ENCODE measurements around the gene STAG3.

Gene STAG3

GRCh38 chr7:100154651-100155491, 22.8 kb upstream of the STAG3 start:
- DNase-seq = no peak

GRCh38 chr7:100155553-100156317, 22.0 kb upstream of the STAG3 start:
- no peak for DNase-seq

DNA sequence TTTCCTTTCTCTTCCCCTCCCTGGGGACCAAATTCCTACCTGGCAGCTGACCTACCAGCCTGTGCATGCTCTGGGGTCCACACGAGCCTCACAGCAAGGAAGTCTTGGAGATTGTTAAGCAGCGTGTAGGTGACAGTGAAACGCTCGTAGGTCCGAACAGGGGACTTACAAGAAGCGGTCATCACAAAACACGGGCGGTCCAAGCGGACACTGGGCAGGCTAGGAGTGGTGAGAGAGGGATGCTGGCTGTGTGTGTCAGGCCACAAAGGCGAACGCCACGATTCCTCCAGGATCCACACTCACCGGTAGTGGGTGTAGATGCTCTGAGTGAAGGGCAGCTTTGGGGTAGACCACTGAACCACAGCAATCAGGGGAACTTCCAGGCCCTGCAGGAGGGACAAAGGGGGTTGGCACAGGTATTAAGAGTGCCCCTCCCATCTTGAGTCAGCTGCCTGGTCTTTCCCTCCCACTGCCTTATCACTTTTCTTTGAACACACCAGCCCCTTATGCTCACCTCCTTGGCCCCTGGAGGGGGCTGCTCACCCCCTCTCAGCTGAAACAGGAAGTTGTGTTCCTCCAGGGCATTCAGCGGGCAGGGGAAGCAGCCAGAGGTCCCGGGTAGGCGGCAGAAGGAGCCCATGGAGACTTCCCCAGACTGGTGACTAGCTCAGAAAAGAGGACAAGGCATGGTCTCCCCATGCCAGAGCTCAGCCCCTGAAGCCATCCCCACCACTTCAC, 21.2 kb upstream of the STAG3 start:
- DNase-seq = no peak

DNA sequence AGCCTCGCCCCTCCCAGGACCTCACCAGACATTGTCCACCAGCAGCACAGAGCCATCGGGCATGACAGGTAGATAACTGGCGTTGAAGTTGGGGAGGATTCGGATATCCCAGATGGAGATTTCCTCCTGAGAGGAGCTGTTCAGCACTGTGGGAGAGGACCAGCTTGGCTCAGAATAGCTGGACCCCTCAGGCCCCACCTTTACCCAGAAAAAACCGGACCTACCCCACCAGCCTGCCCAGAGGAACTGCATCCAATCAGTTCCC, 20.7 kb upstream of the STAG3 start:
- no peak for DNase-seq

DNA sequence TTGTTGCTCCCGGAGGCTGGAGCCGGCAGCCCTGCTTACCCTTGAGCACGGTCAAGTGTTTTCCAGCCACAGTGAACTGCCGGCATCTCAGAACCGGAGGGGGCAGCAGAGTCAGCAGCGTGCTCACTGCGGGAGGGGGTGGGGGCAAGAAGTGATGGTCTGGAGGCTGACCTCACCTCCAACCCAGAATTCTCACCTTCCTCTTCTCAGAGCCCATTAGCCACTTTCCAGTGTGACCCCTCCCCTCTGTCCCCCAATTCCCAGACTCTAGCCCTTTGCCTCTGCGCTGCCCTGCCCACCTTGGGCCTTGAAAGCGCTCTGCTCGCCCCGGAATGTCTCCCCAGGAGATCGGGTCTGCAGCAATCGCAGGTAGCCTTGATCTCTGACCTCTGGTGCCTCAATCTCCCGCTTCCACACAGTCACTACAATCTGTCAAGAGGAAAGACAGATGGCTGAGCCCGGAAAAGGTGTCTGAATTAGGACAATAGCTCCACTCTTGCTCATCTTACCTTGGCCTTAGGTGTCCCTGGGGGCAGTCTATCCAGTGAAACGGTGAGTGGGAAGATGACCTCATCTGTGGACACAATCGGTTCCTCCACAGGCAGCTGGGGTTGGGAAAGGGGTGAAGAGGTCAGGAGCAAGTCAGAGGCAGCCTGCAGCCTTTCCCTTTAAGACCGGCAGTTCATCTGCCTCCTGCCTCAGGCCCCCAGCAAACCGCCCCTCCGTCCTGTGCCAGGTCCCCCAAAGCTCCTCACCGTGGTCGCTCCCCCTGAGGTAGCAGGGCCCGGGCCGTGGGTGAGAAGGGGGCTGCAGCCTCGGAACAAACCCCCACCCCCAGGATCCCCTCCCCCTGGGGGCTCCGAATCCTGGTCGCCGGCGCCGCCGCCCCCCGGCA, 20.1 kb upstream of the STAG3 start:
- no peak for DNase-seq

GRCh38 chr7:100158229-100159098, 19.3 kb upstream of the STAG3 start, which contains the start of gene TRAPPC14:
TRAPPC14 (minus strand) TSS chr7:100158723; CDS start chr7:100158499, 224 bp downstream.
- DNase-seq = peak; percentile 89 to 95

DNA sequence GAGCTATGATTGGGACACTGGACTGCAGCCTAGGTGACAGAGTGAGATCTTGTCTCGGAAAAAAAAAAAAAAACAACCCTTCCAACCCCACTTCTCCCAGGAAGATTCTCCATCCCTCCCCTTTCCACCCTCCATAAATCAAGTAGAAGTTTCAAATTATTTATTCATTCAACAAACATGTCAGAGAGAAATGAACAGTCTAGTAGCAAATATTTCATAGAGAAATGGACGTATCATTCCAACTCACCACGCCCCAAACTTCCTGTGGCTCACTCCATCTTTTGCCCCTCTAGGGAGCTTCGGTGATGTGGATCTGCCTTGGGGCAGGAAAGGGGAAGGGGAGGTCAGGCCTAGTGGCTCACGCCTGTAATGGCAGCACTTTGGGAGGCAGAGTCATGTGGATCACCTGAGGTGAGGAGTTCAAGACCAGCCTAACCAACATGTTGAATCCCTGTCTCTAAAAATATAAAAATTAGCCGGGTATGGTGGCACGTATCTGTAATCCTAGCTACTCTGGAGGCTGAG, 18.6 kb upstream of the STAG3 start:
- DNase-seq = no peak

DNA sequence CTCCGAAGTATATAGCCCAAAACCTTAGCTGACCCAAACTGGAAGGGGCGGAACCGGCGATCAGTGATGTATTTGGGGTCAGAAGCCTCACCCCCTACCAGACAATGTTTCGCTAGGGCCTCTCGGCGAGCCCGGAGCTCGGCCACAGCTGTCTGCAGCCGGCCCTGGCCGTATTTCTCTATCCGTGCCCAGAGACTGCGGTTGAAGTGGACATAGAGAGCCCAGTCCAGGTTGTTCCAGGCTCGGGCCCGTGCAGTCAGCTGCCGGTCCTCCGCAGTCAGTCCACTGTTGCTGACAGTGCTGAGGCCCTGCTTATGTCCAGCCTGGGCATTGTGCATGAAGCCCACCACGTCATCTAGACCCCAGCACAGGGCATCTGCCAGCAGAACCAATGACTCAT, 17.7 kb upstream of the STAG3 start:
- DNase-seq = no peak

- DNase-seq = no peak
These were observed 14.6 kb upstream of the STAG3 start for GRCh38 chr7:100163006-100163531.

- DNase-seq = no peak
These were observed 13.8 kb upstream of the STAG3 start for GRCh38 chr7:100163871-100164270.

- DNase-seq = peak in 1 of 2 experiments; percentile 42
These were observed 11.3 kb upstream of the STAG3 start for GRCh38 chr7:100166317-100166940.

DNA sequence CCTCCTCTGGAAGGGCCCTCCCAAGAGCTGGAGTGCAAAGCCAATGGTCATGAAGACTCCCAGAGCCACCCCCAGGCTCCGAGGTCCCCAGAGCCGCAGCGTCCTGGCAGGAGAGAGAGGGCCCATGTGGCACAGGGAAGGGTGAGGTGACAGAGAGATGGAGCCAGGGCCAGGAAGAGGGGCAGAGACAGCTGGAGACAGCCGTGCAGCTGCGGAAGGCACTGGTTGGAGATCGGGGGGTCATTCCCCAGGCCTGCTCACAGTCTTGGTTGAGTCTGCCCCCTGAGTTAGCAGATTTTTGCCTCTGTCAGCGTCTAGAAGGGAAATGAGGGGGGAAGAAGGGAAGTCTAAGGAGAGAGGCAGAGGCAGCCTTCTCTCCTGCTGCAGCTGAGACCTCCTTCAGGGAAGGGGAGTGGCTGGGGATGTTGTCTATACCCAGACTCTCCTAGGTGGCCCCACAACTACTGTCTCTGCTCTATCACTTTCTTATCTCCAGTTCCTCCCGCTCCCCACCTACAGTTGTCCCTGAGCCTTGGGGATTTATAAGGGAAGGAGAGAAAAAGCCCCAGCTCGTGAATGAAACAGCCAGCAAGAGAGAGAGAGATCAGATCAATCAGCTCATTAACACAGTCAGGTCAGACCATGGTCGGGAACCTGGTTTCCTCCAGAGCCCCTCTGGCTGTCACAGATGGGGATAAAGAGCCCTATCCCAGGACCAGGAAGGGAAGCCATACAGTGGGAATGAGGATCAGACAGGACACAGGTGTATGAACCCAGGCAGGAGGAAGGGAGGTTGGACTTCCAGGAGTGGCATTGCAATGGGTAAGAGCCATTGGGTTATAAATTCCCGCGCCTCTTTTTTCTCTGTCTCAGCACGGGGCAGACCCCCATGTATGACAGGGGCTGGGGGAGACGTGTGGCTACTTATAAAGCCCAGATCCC, 10.5 kb upstream of the STAG3 start:
- no peak for DNase-seq

DNA sequence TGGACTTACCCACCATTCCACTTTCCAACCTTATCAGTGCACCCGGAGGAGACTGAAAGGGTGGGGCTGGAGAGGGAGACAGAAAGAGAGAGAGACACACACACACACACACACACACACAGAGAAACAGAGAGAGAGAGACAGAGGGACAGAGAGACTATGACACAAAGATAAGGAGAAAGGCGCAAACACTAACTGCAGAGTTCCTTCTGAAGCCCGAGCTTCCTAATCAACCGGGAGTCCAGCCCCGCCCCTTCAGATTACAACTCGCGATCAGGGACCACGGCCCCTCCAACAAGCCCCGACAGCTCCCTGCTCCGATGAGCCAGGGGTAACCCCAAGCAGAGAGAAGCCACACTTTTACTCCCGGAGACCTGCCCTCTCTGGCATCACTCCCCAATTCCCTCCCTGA, 9.8 kb upstream of the STAG3 start:
- no peak for DNase-seq

DNA sequence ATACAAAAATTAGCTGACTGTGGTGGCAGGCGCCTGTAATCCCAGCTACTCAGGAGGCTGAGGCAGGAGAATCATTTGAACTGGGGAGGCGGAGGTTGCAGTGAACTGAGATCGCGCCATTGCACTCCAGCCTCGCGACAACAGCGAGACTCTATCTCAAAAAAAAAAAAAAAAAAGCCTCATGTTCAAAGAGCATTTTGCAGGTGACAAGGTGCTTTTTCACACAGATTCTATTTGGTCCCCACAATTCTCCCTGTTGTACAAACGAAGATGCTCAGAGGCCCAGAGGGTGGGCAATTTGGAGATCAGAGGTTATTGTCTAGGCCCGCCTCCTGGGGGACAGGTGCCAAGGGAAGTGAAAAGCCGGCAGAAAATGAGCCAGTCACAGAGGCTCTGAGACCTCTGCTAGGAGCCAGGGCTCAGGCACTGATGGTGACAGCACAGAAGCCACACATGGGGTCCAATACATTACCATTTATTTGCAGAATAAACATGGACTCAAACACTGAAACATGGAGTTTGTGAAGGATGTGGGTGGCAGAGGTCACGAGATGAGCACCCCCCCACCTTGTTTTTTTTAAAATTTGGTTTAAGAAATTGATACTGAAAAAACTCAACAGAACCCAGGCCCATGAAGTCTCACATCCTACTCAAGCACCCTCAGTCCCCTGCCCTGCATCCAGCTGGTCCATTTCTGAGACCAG, 8.4 kb upstream of the STAG3 start:
- DNase-seq = no peak

DNA sequence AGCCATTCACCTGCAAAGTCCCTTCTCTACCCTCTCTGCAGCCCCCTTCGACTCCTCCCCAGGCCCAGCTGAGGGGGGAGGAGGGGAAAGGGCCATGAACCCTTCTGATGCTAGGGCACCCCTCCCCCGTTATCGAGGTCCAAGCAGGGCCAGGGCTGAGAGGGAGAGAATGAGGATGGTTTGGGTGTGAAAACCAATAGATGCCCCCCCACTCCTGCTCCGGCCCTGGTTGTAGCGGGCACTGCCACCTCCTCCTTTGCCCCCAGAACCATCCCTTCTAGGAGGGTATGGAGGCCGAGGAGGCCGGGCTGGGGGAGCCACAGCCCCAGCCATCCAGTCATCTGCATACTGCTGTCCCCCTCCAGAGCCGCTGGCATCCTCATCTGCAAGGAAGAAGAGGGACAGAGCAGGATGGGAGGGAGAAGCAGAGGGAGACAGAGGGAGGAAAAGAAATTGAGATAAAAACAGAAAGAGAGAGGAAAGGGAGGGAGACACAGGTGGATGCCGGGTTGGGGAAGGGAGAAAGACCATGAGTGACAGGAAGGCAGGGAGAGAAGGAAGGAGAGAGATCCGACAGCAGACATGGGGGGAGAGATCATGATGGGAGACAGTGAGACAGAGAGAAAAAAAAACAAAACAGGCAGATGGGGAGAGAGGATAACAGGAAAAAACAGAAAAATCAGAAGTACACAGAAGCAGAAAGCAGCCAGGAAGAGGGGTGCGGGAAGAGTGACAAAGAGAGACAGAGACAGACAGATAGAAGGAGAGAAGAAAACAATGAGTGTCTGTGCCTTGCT, 7.4 kb upstream of the STAG3 start:
- no peak for DNase-seq

DNA sequence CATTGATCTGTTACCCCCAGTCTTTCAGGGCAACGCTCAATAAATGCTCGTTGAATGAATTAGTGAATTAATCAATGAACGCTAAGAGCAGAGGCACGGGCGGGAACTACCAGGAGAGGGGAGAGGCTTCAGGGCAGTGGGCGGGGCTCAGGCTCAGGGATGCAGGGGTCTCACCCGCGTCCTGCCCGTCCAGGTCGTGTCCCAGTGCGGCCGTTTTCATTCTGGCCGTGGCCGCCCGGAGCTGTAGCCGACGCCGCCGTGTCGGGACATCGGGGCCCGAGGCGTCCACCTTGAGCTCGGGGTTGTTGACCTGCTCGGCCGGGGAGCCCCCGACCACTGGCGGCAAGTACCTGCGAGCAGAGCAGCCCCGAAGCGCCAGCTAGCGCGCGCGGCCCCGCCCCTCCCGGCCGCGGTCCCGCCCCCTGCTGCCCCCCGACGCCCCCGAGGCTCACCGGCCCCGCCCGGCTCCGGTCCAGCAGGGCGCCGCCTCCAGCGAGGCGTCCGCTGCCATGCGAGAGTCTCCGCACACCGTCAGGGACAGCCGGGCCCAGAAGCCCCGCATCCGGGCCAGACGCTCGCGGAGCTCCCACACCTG, 6.5 kb upstream of the STAG3 start:
- DNase-seq = peak in 1 of 2 experiments; percentile 16

GRCh38 chr7:100171840-100172239, 5.9 kb upstream of the STAG3 start:
- no peak for DNase-seq

Measured in stimulated activated CD4-positive, alpha-beta T cell treated with anti-CD3 and anti-CD28 coated beads, Interleukin-4, amount 100 ng/mL, for 4 hours (primary cell).